OCI-LY1 (cell line): Measurements from ENCODE around the gene ETV1.
A peak's percentile ranks its signal among the peaks of the same experiment; 100 is the strongest.

Experiments used
- H2AFZ ChIP-seq: fragments of 200-600 bp; sonication (generic), shearing (Covaris generic); 2 replicates; pipeline ENCODE4 v1.6.0; 2014; ENCODE audit warnings: antibody characterized with exemption, mild to moderate bottlenecking, low read length
- H3F3A ChIP-seq: fragments of 200-600 bp; sonication (generic), shearing (Covaris generic); 2 replicates; pipeline ENCODE4 v1.6.0; 2014; ENCODE audit warnings: mild to moderate bottlenecking, antibody characterized with exemption, low read length, moderate library complexity; ENCODE audit not compliant: insufficient read depth
- H3K27ac ChIP-seq: fragments of 200-600 bp; sonication (generic); 2 replicates; pipeline ENCODE4 v1.5.1; 2014; ENCODE audit warnings: low read length, mixed run types, mild to moderate bottlenecking, low read depth; ENCODE audit not compliant: poor library complexity, severe bottlenecking
- H3K27me3 ChIP-seq: fragments of 200-600 bp; sonication (generic); 2 replicates; pipeline ENCODE4 v1.6.0; 2014; ENCODE audit warnings: antibody characterized with exemption, mild to moderate bottlenecking, low read length, moderate library complexity; ENCODE audit not compliant: insufficient read depth
- H3K36me3 ChIP-seq: fragments of 200-600 bp; sonication (generic); 2 replicates; pipeline ENCODE4 v1.6.1; 2014; ENCODE audit warnings: mild to moderate bottlenecking, antibody characterized with exemption, low read length, moderate library complexity, mixed read lengths; ENCODE audit not compliant: insufficient read depth
- H3K4me1 ChIP-seq: fragments of 200-600 bp; sonication (generic); 2 replicates; pipeline ENCODE4 v1.5.1; 2014; ENCODE audit warnings: mild to moderate bottlenecking, low read length, moderate library complexity; ENCODE audit not compliant: insufficient read depth, severe bottlenecking
- H3K4me2 ChIP-seq: fragments of 200-600 bp; sonication (generic), shearing (Covaris generic); 2 replicates; pipeline ENCODE4 v1.6.1; 2014; ENCODE audit warnings: low read length
- H3K4me3 ChIP-seq: fragments of 200-600 bp; sonication (generic); 2 replicates; pipeline ENCODE4 v1.5.1; 2014; ENCODE audit warnings: low read length, low read depth, mild to moderate bottlenecking, mixed read lengths; ENCODE audit not compliant: poor library complexity, severe bottlenecking
- H3K79me2 ChIP-seq: fragments of 200-600 bp; shearing (Covaris generic); 2 replicates; pipeline ENCODE4 v1.6.1; 2016; ENCODE audit warnings: mixed run types, low read length, mixed read lengths; ENCODE audit not compliant: insufficient read depth
- H3K9ac ChIP-seq: fragments of 200-600 bp; sonication (generic), shearing (Covaris generic); 2 replicates; pipeline ENCODE4 v1.6.1; 2014; ENCODE audit warnings: mild to moderate bottlenecking, low read length, mixed read lengths
- H3K9me2 ChIP-seq: fragments of 200-600 bp; sonication (generic), shearing (Covaris generic); 2 replicates; pipeline ENCODE4 v1.6.1; 2014; ENCODE audit warnings: low read depth, mild to moderate bottlenecking, low read length, mixed read lengths
- H3K9me3 ChIP-seq: fragments of 200-600 bp; shearing (Covaris generic); 2 replicates; pipeline ENCODE4 v1.6.1; 2014; ENCODE audit warnings: low read length, mixed read lengths
- H4K20me1 ChIP-seq: fragments of 200-600 bp; sonication (generic), shearing (Covaris generic); 2 replicates; pipeline ENCODE4 v1.6.0; 2016; ENCODE audit warnings: mild to moderate bottlenecking, low read length; ENCODE audit not compliant: insufficient read depth
- CTCF ChIP-seq: fragments of 200-600 bp; sonication (generic), shearing (Covaris generic); IDR thresholded peaks from 2 replicates; pipeline ENCODE4 v1.5.1; 2017; ENCODE audit warnings: mild to moderate bottlenecking, antibody characterized with exemption, low read length, moderate library complexity, mixed read lengths
- EZH2 ChIP-seq: fragments of 200-600 bp; sonication (generic), shearing (Covaris generic); IDR thresholded peaks from 2 replicates; pipeline ENCODE4 v1.8.0; 2017; ENCODE audit warnings: borderline replicate concordance, mixed run types, mild to moderate bottlenecking, antibody characterized with exemption, low read length, moderate library complexity, mixed read lengths

ETV1 gene

GRCh38 chr7:13982940-13983677 is 6.4 kb downstream of the ETV1 start:
- peaks cover 76% of the 10 kb centered on the region for H3K4me1 ChIP-seq
- TF ChIP-seq EZH2 (no peak), CTCF (no peak)
- H3K36me3 ChIP-seq, result no peaks in the 10 kb centered on the region
- H3K9ac ChIP-seq, result peak overlapping the region; percentile 40
- H3K79me2 ChIP-seq, result no peaks in the 10 kb centered on the region
- peak overlapping the region; percentile 35 for H2AFZ ChIP-seq
- H3K4me2 ChIP-seq, result peak overlapping the region; percentile 49
- H3K9me2 ChIP-seq, result no peaks in the 10 kb centered on the region
- no peak overlapping the region for H3K4me3 ChIP-seq
- H3F3A ChIP-seq, result no peaks in the 10 kb centered on the region
- H3K27me3 ChIP-seq, result no peaks in the 10 kb centered on the region
- no peaks in the 10 kb centered on the region for H4K20me1 ChIP-seq
- no peaks in the 10 kb centered on the region for H3K9me3 ChIP-seq
- H3K27ac ChIP-seq, result peak overlapping the region; percentile 59

- H3K36me3 ChIP-seq, result no peaks in the 10 kb centered on the region
- H3K9me3 ChIP-seq, result no peaks in the 10 kb centered on the region
- H3F3A ChIP-seq, result no peaks in the 10 kb centered on the region
- TF ChIP-seq EZH2 (no peak), CTCF (no peak)
- H3K9ac ChIP-seq, result no peak overlapping the region
- H3K4me2 ChIP-seq, result no peak overlapping the region
- no peaks in the 10 kb centered on the region for H3K9me2 ChIP-seq
- no peak overlapping the region for H3K4me3 ChIP-seq
- H3K79me2 ChIP-seq, result no peaks in the 10 kb centered on the region
- H3K4me1 ChIP-seq, result peaks cover 93% of the 10 kb centered on the region
- H2AFZ ChIP-seq, result no peak overlapping the region
- H3K27me3 ChIP-seq, result no peaks in the 10 kb centered on the region
- no peaks in the 10 kb centered on the region for H4K20me1 ChIP-seq
- no peak overlapping the region for H3K27ac ChIP-seq
Measured at GRCh38 chr7:13981070-13981469, 8.4 kb downstream of the ETV1 start.

GRCh38 chr7:13980474-13980873 is 9.0 kb downstream of the ETV1 start:
- Histone ChIP-seq H3K27me3 (no peaks in the 10 kb centered on the region), H4K20me1 (no peaks in the 10 kb centered on the region), H3K9ac (no peak overlapping the region), H2AFZ (no peak overlapping the region), H3K4me2 (0 out of 2 replicates have a peak overlapping the region, but pooled peaks have one; percentile 11), H3K4me3 (no peak overlapping the region), H3F3A (no peaks in the 10 kb centered on the region), H3K79me2 (no peaks in the 10 kb centered on the region), H3K27ac (no peak overlapping the region), H3K9me2 (no peaks in the 10 kb centered on the region), H3K36me3 (no peaks in the 10 kb centered on the region), H3K4me1 (peaks cover 93% of the 10 kb centered on the region), H3K9me3 (no peaks in the 10 kb centered on the region)
- no peak for TF ChIP-seq EZH2
- no peak for TF ChIP-seq CTCF
